Nephron progenitor cell (in vitro differentiated cells): Measurements from ENCODE around the gene TC2N.

Experiments
- DNase-seq: peaks from one replicate; pipeline ENCODE4 v3.0.0; 2021
- H3K27ac Mint-ChIP-seq: 2 replicates; pipeline ENCODE4 v1.8.0; 2021; ENCODE audit warnings: mild to moderate bottlenecking, moderate library complexity, mixed read lengths
- H3K27me3 Mint-ChIP-seq: 2 replicates; pipeline ENCODE4 v1.8.0; 2021; ENCODE audit warnings: mild to moderate bottlenecking, low read depth, mixed read lengths; ENCODE audit not compliant: poor library complexity
- H3K36me3 Mint-ChIP-seq: 2 replicates; pipeline ENCODE4 v1.8.0; 2021; ENCODE audit warnings: low read depth, mixed read lengths
- H3K4me1 Mint-ChIP-seq: 2 replicates; pipeline ENCODE4 v1.8.0; 2021; ENCODE audit warnings: mixed read lengths
- H3K4me3 Mint-ChIP-seq: 2 replicates; pipeline ENCODE4 v1.8.0; 2021; ENCODE audit warnings: mild to moderate bottlenecking, moderate library complexity, mixed read lengths
- H3K9me3 Mint-ChIP-seq: 2 replicates; pipeline ENCODE4 v1.8.0; 2021; ENCODE audit warnings: mild to moderate bottlenecking, moderate library complexity, mixed read lengths
- TF ChIP-seq, protein P1 (sequence below): fragments of 200-600 bp; sonication (generic); IDR thresholded peaks from 2 replicates; pipeline ENCODE4 v1.5.0; 2021; ENCODE audit warnings: antibody characterized with exemption

The TC2N gene

GRCh38 chr14:91835920-91836843, 31.2 kb downstream of the TC2N start:
- H3K9me3 Mint-ChIP-seq = no peaks in the 10 kb centered on the region
- H3K36me3 Mint-ChIP-seq = no peaks in the 10 kb centered on the region
- DNase-seq = peak; percentile 85
- TF ChIP-seq, protein P1, sequence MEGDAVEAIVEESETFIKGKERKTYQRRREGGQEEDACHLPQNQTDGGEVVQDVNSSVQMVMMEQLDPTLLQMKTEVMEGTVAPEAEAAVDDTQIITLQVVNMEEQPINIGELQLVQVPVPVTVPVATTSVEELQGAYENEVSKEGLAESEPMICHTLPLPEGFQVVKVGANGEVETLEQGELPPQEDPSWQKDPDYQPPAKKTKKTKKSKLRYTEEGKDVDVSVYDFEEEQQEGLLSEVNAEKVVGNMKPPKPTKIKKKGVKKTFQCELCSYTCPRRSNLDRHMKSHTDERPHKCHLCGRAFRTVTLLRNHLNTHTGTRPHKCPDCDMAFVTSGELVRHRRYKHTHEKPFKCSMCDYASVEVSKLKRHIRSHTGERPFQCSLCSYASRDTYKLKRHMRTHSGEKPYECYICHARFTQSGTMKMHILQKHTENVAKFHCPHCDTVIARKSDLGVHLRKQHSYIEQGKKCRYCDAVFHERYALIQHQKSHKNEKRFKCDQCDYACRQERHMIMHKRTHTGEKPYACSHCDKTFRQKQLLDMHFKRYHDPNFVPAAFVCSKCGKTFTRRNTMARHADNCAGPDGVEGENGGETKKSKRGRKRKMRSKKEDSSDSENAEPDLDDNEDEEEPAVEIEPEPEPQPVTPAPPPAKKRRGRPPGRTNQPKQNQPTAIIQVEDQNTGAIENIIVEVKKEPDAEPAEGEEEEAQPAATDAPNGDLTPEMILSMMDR = no peak
- H3K4me1 Mint-ChIP-seq = no peaks in the 10 kb centered on the region
- H3K27ac Mint-ChIP-seq = no peak overlapping the region
- peaks cover 89% of the 10 kb centered on the region for H3K27me3 Mint-ChIP-seq
- H3K4me3 Mint-ChIP-seq = peak overlapping the region; percentile 84

DNA sequence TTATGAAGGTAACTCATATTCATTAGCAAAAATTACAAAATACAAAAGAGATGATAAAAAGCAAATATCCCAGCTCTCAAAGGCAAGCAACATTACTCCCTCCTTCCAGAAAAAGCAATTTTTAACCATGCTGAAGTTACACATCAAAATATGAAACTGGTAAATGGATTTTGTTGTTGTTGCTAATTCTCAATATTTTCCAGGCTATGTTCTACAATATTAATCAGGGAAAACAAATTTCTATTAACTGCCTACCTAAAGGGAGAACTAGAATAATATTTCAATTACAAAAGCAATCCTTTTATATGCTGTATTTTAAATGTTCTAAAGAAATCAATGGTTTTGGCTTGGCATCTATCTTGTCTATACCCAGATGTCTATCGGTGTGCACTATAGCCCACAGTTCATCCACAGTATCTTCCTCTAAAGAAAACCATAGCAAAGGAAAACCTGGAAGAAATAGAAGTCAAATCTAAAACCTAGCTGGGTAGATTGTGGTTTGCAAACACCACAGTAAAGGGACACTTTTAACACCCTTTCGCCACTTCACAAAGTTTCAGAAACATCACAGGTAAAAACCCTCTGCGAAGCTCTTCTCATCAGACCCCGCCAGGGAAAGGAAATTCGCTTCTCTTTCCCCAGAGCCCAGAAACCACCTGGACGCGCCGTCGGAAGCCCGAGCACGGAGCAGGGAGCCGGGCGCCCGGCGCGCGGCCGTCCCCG, 32.0 kb downstream of the TC2N start:
- Mint-ChIP-seq H3K36me3 (no peaks in the 10 kb centered on the region), H3K9me3 (no peaks in the 10 kb centered on the region), H3K4me3 (peak overlapping the region; percentile 67), H3K27me3 (peaks cover 81% of the 10 kb centered on the region), H3K4me1 (no peaks in the 10 kb centered on the region), H3K27ac (no peak overlapping the region)
- DNase-seq = no peak
- TF ChIP-seq, protein P1 = no peak

- TF ChIP-seq, protein P1 = no peak
- Mint-ChIP-seq H3K9me3 (no peaks in the 10 kb centered on the region), H3K27ac (no peak overlapping the region), H3K27me3 (peaks cover 74% of the 10 kb centered on the region), H3K4me1 (no peaks in the 10 kb centered on the region), H3K36me3 (no peaks in the 10 kb centered on the region), H3K4me3 (no peak overlapping the region)
- DNase-seq = no peak
Measured at GRCh38 chr14:91834571-91834970, 32.8 kb downstream of the TC2N start.

DNA sequence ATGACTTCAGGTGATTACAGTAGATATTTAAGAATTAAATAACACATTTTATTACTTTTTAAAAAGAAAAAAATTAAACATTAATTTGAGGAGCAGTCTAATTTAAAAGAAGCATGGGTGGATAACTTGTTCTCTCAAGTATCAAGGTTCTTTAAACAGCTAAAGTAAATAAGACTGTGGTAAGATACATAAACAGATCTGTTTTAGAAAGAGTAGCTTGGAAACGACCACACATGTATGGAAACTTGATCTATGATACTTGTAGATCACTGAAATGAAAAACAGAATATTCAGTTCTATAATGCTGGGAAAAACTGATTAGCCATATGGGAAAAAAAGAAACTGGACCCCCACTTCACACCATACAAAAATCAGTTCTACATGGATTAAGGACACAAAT, 36.0 kb downstream of the TC2N start:
- Mint-ChIP-seq H3K4me3 (no peak overlapping the region), H3K4me1 (no peaks in the 10 kb centered on the region), H3K27me3 (peaks cover 41% of the 10 kb centered on the region), H3K9me3 (peaks cover 8% of the 10 kb centered on the region), H3K36me3 (no peaks in the 10 kb centered on the region), H3K27ac (no peak overlapping the region)
- TF ChIP-seq, protein P1 = no peak
- no peak for DNase-seq

DNA sequence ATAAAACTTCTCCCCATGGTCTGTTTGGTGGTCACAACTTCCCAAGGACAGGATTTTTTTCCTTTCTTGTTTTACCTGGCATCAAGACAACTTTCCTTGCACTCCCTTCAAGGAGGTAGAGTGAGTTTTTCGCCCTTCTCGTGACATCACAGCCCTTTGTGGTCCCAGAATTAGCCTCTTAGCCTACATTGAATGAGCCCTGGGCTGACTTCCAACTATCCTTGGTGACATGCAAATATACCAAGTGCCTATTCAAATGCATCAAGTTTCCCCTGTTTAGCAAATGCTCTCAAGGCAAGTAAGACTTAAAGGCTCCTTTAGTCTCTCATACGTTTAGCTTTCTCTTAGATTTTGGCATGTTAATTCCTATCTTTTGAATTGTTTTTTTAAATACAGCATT, 36.6 kb downstream of the TC2N start:
- TF ChIP-seq, protein P1 = no peak
- no peak for DNase-seq
- Mint-ChIP-seq H3K27me3 (peaks cover 36% of the 10 kb centered on the region), H3K27ac (no peak overlapping the region), H3K9me3 (peaks cover 8% of the 10 kb centered on the region), H3K4me1 (no peaks in the 10 kb centered on the region), H3K4me3 (no peak overlapping the region), H3K36me3 (no peaks in the 10 kb centered on the region)
